IPS DF 19.7 (cell line): ENCODE data around the gene DIDO1.

Experiments used
- DNase-seq: peaks from one replicate; pipeline ENCODE4 v3.0.0-alpha.2; 2013; ENCODE audit warnings: low read depth, low spot score

The DIDO1 gene

DNA sequence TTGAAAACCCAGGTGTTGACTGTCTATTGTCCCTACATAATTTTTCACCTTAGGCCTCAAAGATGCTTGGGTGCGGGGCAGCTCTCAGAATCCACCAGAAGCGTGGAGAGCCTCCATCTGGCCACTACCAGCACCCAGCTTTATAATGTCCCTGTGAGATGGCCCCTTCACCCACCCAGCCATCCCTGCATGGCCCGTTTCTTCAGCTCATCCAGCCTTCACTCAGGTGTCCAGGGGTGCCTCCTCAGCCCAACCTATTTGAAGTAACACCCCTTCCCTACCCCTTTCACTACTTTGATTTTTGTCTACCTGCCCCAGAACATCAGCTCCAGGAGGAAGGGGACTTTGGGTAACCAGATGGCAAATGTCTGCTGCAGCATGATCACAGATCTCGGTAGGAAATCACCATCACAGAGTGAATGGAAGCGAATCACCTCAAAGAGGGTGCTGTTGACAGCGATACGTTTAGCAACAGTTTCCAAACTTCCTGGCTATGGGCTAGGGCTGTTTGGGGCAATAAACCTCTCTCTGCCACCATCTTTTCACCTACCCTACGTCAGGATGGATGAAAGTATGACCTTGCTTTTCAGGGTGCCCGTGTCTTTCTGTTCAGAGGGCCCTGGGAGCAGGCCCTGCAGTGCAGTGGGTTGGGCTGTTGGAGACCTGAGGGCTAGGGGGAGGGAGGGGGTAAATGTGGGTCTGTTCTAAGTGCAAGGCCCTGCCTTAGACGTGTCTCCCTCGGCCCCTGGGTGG lies 25.0 kb upstream of the DIDO1 start:
- no peak for DNase-seq

DNA sequence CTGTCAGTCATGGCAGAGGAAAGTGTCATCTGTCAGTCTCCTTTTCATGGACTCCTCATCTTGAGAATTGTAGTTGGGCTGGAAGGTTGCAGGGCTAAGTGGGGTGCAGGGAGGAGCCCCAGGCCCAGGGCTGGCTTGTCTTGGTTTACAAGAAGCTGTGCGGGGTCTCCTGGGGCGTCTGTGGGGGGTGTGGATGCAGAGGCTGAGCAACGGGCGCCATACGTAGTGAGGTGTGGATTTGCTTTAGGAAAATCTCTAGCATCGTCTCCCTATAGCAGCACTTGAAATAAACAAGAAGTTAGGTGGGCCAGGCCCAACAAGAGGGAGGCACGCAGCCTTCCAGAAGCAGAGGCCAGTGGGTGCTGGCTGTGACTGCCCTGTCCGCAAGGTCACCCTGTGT lies 24.4 kb upstream of the DIDO1 start:
- DNase-seq: no peak

DNA sequence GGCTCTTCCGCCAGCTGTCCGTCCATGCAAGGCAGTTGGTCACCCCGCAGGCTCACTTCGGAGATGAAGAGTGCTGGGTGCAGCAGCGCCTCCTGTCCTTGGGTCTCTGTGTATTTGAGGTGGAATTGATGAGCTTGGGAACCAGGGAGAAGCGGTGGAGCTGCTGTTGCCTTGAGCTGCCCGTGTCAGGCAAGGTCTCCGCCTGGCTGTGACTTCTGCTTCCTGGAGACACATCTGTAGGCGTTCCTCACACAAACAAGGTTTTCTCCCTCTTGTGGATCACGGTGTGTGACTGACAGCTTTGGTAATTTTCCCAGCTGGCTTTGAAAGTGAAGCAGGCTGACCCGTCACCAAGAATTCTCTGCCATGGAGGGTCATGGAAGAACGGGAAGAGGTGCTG lies 23.7 kb upstream of the DIDO1 start:
- no peak for DNase-seq

DNA sequence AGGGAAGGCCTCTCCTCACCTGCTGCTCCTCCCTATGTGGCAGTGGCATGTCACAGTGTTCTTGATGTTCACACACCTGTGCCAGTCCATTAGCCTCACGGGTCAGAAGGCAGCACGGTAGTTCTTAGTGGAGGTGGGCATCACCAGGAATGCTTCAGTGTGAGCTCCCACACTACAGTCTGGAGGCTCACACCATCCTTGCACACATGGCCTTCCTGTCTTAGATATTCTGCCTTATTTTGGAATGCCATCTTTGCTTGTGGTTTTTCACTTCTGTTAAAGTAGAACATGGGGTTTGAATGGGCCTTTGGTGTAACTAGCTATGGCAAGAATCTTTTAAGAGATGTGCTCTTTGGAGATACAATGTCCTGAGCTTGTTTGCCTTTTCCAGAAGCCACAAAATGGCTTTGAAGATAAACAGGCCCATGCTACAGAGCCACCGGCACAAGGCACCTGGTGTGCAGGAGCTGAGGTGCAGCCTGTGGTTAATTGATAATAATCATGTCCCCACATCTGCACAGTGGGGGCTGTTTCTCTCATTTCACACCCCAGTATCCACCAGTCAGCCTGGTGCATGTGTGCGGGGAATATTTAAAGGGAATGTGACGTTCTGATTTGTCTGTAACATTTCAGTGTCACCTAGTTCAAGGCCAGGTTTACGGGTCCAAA lies 23.0 kb upstream of the DIDO1 start:
- no peak for DNase-seq

GRCh38 chr20:62947532-62948300 lies 21.4 kb upstream of the DIDO1 start:
- DNase-seq: no peak

DNA sequence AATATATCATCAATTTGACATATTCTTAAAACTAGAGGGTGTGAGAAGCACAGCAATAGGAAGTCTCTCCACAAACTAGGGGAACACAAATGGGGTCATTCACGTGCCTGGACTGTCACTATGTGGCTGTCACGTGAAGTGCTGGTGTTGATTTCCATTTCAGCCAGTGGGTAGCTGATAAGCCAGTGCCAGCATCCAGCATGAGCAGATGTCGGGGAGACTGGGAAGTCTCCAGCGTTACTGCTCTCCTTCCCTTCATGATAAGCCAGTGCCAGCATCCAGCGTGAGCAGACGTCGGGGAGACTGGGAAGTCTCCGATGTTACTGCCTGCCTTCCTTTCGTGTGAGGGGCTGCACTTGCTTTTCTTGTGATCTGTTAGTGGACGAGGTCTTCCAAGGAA lies 20.6 kb upstream of the DIDO1 start:
- no peak for DNase-seq

- no peak for DNase-seq
Observed at GRCh38 chr20:62945771-62946339, 19.6 kb upstream of the DIDO1 start.

DNA sequence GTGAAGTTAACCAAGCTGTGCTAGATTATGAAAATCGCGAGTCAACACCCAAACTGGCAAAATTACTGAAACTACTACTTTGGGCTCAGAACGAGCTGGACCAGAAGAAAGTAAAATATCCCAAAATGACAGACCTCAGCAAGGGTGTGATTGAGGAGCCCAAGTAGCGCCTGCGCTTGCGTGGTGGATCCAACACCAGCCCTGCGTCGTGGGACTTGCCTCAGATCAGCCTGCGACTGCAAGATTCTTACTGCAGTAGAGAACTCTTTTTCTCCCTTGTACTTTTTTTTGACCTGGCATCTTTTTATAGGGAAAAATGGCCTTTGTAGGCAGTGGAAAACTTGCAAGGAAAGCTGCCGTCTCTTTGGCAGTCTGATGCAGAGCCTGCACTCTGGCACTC lies 18.4 kb upstream of the DIDO1 start:
- DNase-seq: no peak

- DNase-seq: no peak
Observed at GRCh38 chr20:62944184-62944583, 17.9 kb upstream of the DIDO1 start.

DNA sequence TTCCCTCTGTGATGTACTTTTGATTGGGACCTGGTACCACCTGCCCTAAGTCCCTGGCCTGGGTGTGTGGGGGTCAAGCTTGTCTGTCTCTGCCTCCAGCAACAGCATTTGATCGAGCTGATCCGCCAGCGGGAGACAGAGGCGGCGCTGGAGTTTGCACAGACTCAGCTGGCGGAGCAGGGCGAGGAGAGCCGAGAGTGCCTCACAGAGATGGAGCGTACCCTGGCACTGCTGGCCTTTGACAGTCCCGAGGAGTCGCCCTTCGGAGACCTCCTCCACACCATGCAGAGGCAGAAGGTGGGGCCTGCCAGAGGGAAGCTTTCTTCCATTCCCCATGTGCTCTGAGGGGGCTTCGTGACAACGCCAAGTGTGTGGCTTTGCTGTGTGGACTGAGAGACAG lies 17.1 kb upstream of the DIDO1 start:
- no peak for DNase-seq

DNA sequence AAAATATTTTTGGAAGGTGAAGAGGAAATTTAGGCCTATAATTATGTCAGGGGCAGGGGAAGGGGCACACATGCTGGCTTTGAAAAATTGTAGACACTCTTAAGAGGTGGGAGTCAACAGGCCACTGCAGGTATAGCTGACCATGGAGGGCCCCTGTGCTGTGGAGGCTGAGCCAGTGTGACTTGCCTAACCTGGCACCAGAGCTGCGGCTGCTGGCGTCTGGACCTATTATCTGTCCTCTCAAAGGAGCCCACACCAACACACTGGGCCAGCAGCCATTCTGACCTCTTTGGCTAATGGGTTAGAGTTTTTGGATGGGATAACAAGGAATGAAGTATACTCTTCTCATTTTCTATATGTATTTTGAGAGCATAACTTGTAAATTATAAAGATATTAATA lies 16.2 kb upstream of the DIDO1 start:
- no peak for DNase-seq

DNA sequence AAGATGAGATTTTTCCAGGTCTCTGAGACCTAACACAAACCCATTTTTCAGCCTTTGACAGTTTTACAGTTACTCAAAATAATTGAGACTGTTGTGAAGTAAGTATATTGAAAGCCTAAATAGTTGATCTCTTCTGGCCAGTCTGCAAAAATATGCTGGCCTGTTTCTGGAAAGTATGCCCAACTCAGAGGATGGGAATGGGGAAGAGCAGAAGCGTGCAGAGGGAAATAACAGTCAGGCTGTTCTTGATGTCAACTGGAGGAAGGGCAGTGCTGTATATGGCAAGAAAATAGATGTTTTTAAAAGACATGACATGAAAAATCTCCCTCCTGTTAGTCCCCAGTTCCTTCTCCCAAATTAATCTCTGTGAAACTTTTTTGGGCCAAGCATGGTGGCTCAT lies 15.5 kb upstream of the DIDO1 start:
- DNase-seq: no peak

- DNase-seq: no peak
Observed at GRCh38 chr20:62940875-62941274, 14.6 kb upstream of the DIDO1 start.

- no peak for DNase-seq
Observed at GRCh38 chr20:62938105-62938888, 12.0 kb upstream of the DIDO1 start, which contains the start of gene GID8. GID8 (plus strand) TSS chr20:62938147; CDS start chr20:62941503, 3,356 bp downstream.

GRCh38 chr20:62937268-62938104 lies 11.2 kb upstream of the DIDO1 start:
- peak; percentile 80 for DNase-seq

- no peak for DNase-seq
Observed at GRCh38 chr20:62935968-62936585, 9.8 kb upstream of the DIDO1 start.

DNA sequence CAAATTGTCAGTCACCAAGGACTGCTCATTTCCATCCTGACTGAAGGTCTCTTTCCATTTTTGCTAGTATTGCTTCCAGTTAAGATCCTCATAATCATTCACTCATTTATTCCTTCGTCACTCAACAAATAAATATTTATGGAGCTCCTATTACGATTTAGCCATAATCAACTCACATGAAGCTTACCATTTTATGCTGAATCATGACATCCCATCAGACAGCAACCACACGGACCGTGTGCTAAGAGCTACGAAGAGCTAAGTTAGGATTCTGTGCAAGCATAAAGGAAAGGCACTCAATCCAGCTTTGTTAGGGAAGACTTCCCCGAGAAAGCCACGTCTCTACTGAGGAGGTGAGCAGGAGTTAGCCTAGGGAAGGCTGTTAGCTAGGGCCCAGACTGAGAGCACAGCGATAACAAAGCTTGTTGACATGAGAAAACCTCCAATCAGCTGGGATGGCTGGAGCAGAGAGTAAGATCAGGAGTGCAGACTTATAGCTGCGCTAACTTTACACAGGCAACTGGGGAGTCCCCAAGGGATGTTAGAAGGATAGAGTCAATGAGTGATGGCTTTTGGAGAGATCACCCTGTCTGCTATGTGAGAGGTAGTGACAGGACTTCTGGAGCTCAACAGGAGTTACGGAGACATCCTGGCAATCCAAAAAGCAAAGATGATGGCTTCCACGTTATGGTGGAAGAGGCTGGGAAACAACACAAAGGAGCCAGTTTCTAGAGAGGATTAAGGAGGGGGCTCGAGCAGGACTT lies 9.1 kb upstream of the DIDO1 start:
- no peak for DNase-seq

GRCh38 chr20:62933966-62934365 lies 7.7 kb upstream of the DIDO1 start:
- DNase-seq: no peak

DNA sequence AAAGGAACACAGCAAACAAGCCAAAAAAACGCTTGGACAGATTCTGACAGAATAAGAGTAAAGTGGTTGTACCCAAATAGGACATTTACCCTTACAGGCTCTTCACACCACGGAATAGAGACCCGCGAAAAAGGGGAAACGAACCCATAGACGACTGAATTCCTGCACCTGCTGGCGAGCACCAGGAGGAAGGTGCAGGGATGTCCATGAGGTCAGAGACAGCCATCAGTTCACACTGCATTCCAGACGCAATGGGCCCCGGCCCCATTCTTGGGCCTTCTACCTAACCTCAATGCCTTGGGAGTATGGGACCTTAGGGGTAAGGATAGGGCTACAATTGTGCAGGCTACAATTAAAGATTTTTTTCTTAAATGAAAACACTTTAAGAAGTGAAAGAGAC lies 5.2 kb upstream of the DIDO1 start:
- DNase-seq: no peak
